ENCODE measurements around the gene EPHX1.
"Not testable (repeated sequence)": the region's sequence is repeated elsewhere in the genome, so short reads cannot be mapped to it uniquely, and the experiment has no call there.

The EPHX1 gene

GRCh38 chr1:225817611-225818061, 7.7 kb downstream of the EPHX1 start:
- no peak for DNase-seq

GRCh38 chr1:225818229-225818628, 8.3 kb downstream of the EPHX1 start:
- no peak for DNase-seq

GRCh38 chr1:225819346-225820192, 9.6 kb downstream of the EPHX1 start:
- no peak for DNase-seq

GRCh38 chr1:225820522-225821120, 10.7 kb downstream of the EPHX1 start:
- no peak for DNase-seq

- DNase-seq, result no peak
Observed at GRCh38 chr1:225822655-225823403, 12.9 kb downstream of the EPHX1 start.

GRCh38 chr1:225823811-225824261, 13.9 kb downstream of the EPHX1 start:
- no peak for DNase-seq

- no peak for DNase-seq
Observed at GRCh38 chr1:225824533-225824941, 14.6 kb downstream of the EPHX1 start.

- DNase-seq, result no peak
Observed at GRCh38 chr1:225825078-225825477, 15.2 kb downstream of the EPHX1 start.

GRCh38 chr1:225825607-225826007, 15.7 kb downstream of the EPHX1 start:
- no peak for DNase-seq

GRCh38 chr1:225827076-225827475, 17.2 kb downstream of the EPHX1 start:
- no peak for DNase-seq

- DNase-seq, result no peak
Observed at GRCh38 chr1:225828706-225829345, 18.9 kb downstream of the EPHX1 start.

- DNase-seq, result no peak
Observed at GRCh38 chr1:225830841-225831240, 20.9 kb downstream of the EPHX1 start.

GRCh38 chr1:225834417-225835329, 24.7 kb downstream of the EPHX1 start:
- no peak for DNase-seq

- no peak for DNase-seq
Observed at GRCh38 chr1:225835856-225836255, 25.9 kb downstream of the EPHX1 start.

- DNase-seq, result not testable (repeated sequence)
Observed at GRCh38 chr1:225836296-225836695, 26.4 kb downstream of the EPHX1 start.

GRCh38 chr1:225838793-225839192, 28.9 kb downstream of the EPHX1 start:
- no peak for DNase-seq

- DNase-seq, result no peak
Observed at GRCh38 chr1:225840223-225840610, 30.3 kb downstream of the EPHX1 start.

GRCh38 chr1:225840713-225841112, 30.8 kb downstream of the EPHX1 start:
- DNase-seq, result no peak

- no peak for DNase-seq
Observed at GRCh38 chr1:225842074-225842473, 32.1 kb downstream of the EPHX1 start.

GRCh38 chr1:225842788-225843425, 33.0 kb downstream of the EPHX1 start:
- no peak for DNase-seq

GRCh38 chr1:225843426-225843795, 33.5 kb downstream of the EPHX1 start:
- no peak for DNase-seq
